NCI-H460 (cell line): ENCODE data around the gene CHIC2. TPM values are rescaled to one million over a fixed set of nuclear protein-coding genes. Genes with fewer than 3 reads are reported as not detected.

Experiments
- DNase-seq: peaks from one replicate; pipeline ENCODE4 v3.0.0-alpha.2; 2016; ENCODE audit warnings: low read depth; ENCODE audit errors: extremely low read depth
- total RNA-seq: library from RNA; depleted of rRNA; stranded (reverse); fragments of >200 nt; shearing (Covaris generic); gene quantifications from 2 replicates; pipeline ENCODE4 v1.2.3, GENCODE V29; 2014

CHIC2 gene
- total RNA-seq, 1 experiment from 2014 or later = 22.2 TPM

- DNase-seq = no peak
Observed at GRCh38 chr4:54093324-54094240, 29.2 kb upstream of the CHIC2 start.

DNA sequence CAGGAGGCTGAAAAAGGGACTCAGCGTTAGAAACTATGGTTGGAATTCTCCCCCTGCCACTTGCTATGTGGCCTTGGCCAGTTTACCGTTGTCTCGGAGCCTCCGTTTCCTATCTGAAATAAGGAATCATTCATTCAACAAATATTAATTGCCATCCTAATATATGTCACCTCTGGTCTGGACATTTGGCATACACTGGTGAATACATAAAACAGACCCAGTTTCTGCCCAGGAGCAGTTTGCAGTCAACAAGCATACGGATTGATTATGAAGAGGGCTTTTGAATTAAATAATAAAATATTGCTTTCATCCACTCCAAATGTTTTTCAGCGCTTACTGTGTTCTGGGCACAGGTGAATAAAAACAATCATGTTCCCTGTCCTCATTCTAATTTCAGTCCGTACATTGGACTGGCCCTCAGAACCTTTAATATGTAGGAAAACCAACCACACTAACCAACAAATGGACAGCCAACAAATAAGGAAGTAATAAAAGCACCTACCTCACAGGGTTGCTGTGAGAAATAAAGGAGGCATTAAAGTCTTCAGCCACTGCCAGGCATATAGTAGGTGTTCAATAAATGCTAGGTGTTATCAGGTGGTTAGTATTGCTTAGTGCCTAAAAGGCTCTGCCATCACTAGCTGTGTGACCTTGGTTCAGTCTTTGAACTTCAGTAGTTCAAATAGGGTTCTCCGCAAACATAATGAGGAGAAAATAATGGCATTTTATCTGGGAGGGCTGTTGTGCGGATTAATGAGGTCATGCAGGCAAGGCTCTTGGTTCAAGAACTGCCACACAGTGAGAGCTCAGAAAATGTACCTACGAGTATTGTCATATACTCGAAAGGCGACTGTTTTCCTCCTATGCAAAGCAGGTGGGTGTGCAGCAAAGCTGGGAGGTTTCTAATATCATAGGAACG is 28.3 kb upstream of the CHIC2 start:
- DNase-seq = no peak

GRCh38 chr4:54091637-54092404 is 27.4 kb upstream of the CHIC2 start:
- DNase-seq = peak; percentile 53

DNA sequence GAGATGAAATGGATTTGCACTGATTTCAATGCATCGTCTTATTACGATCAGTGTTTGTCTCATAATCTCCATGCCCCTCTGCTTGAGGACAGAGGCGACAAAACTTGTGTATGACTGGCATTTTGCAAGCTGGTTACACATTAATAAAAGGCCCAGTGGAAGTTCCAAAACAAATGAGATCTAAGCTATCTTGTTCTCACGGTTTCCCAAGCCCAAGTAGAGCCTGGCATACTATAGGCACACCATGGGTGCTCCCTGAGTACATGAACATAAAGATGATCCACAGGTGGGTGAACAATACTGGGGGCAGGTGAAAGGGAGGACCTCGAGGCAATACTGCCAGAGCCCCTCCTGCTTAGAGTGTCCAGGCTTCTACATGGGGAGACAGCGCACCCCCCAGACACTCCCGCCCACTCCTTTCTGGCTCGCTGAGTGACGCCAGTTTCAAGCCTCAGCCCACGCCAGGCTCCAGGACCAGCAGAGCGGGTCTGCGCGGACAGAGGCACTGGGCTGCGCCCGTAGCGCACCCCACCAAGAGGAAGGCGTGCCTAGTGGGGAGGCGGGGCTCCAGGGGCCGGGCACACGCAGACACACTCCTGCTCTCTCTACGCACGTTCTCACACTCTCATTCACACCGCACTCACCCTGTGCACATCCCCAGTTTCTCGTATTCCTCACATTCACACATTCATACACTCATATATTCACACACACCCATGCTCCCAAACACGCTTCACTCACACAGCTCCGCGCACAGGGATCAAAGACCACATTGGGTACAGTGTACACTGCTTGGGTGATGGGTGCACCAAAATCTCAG is 26.6 kb upstream of the CHIC2 start:
- DNase-seq = no peak

DNA sequence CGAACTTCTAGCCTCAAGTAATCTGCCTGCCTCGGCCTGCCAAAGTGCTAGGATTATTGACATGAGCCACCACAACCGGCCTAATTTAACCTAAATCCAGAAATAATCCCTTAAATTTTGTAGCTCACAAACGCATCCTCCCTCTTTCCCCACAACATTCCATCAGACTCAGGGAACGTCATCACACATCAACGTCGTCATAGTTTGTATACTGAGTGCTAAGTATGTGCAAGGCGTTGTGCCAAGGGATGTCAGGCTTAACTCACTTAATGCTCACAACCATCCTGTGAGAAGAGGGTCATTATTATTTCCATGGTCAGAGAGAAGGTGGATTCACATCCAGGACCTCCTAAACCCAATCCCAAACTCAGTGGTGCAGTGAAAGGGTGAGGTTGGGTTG is 26.0 kb upstream of the CHIC2 start:
- DNase-seq = no peak

- DNase-seq = no peak
Observed at GRCh38 chr4:54089875-54090274, 25.5 kb upstream of the CHIC2 start.

- DNase-seq = peak; percentile 24
Observed at GRCh38 chr4:54085284-54085683, 20.9 kb upstream of the CHIC2 start.

DNA sequence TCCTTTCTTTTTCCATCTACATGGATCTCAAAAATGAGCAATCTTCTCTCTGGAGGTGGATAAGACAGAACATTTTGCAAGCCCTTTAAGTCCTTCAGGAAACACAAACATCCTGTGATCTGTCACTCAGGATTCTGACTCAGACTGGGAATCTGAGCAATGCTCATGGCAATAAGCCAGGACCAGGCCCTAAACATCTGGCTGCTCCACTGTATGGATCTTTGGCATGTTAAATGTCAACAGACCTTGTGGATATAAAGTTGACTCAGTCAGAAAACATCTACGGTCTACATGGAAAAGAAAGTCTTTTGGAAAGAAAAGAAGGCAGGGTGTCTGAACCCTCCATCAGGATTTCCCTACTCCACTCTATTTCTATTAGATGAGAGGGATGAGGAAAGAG is 17.8 kb upstream of the CHIC2 start:
- DNase-seq = peak; percentile 84

DNA sequence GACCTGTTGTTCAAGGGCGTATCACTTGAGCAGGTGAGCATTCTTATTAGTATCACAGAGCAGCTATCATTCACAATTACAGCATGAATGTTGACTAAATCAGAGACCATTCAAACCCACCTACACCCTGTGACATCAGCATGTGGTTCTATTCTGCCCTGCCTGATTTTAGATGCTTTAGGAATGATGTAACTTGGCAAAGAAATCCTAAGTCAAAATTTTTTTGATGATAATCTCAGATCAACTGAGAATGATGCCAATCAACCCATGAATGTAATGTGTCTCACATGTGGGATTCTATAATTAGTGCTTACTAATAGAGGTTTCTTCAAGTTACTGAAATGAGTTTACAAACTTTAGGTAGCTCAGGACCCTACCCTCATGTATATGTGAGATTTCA is 13.4 kb upstream of the CHIC2 start:
- DNase-seq = no peak

DNA sequence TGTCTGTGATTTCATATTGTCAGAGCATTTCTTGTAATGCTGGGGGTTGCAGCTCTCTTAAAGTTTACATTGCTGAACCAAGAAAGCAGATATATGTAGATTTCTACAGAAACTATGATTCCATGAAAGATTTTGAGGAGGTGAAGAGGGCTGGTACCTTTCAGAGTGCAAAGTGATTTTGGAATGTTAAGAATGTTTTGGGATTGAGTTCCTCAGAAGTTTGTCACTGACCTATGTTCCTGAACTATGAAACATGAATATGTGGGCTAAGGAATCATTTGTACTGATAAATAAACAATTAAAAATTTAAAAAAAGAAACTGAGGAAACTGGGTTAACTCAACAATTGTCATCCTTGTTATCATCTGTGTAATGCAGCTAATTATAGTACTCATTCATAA is 12.3 kb upstream of the CHIC2 start:
- DNase-seq = no peak

DNA sequence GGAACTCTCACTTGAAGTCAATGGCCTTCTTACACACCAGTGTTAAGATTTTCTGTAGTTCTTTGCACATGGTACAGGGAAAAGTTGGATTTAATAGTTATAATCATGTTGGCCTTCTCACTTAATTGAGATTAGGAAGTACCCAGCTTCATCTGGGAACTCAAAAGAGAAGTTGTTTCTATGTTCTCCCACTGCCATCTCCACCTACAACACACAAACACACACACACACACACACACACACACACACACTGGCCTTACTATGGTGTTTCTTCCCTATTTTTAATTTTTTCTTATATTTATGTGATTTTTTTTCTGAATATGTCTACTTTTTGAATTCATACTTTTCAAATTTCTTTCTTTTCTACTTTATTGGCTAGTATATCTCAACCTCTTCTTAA is 10.0 kb upstream of the CHIC2 start:
- DNase-seq = no peak

DNA sequence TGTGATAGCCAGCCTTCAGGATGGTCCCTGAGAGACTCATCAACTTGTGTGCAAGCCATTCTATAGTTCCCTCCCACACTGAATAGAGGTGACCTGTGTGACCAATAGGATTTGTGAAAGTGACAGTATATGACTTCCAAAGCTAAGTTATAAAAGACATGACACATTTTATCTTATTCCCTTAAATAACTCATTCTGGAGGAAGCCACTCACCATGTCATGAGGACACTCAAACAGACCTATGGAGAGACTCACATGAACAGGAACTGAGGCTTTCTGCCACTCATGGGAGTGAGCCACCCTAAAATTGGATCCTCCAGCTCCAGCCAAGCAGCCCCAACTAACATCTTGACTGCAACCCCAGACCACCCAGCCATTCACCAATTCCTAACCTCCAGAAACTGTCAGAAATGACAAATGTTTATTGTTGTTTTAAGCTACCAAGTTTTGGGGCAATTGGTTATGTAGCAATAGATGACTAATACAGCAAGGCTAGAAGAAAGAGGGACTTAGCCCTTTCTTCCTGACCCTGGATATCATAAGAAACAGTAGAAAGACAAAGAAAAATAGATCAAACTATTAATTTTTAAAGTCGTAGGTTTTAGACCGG is 9.0 kb upstream of the CHIC2 start:
- no peak for DNase-seq

- no peak for DNase-seq
Observed at GRCh38 chr4:54067166-54067565, 2.8 kb upstream of the CHIC2 start.

- DNase-seq = no peak
Observed at GRCh38 chr4:54066718-54067129, 2.3 kb upstream of the CHIC2 start.

GRCh38 chr4:54066088-54066415 is 1.6 kb upstream of the CHIC2 start:
- no peak for DNase-seq

- DNase-seq = no peak
Observed at GRCh38 chr4:54065282-54066087, 1.1 kb upstream of the CHIC2 start.

DNA sequence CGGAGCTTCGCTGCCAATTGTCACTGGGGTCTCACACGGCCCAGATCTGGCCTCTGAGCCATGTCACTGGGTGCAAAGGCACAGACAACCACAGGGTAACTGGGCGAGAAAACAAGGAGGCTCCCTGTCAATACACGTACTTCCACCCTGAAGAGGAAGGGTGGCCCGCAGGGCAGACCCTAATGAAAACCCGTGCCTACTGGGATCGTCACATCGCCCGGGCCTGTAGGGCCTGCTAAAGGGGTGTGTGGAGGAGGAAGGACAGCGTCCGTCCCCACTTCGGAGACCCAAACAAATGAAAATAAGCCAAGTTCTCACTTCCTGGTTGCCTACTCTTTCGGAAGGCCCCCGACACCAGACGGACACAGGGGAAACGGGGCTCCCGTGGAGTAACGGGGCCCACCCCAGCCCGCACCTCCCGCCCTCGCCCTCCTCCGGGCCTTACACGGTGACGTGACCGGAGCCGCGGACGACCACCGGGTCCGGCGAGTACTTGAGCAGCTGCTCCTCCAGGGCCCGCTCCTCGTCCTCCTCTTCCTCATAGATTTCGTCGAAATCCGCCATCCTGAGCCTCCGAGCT is 578 bp downstream of the CHIC2 start:
- DNase-seq = no peak

DNA sequence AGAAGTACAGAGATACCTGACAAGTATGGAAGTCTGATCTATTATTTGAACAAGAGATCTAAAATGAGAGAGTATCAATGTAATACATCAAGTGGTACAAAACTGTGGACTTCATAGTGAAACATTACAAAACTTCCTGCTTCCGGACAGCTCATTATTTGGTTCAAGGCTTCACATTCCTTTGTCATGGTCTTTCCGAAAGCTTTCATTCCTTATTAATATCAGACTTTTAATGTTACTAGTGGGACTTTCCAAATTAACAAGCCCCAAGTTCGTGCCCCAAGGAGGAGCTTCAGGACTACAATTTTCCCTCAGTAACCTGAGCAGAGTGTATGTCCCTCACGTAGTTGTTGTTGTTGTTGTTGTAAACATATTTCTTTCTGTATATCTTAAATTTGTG is 1.2 kb downstream of the CHIC2 start:
- DNase-seq = no peak
